H1 (cell line): Measurements from ENCODE around the gene SIT1. TPM values are rescaled to one million over a fixed set of nuclear protein-coding genes. Genes with fewer than 3 reads are reported as not detected.

ENCODE experiments used
- CTCF ChIA-PET: fragments of 300-600 bp; sonication (Branson Sonifier 250); formaldehyde crosslinking; loops from one replicate; lab custom pipeline; 2021; ENCODE audit not compliant: partially characterized antibody; lab: Charles Lee
- POLR2A ChIA-PET: fragments of 300-600 bp; sonication (Branson Sonifier 250); formaldehyde crosslinking; loops from one replicate; lab custom pipeline; 2021; ENCODE audit warnings: inconsistent platforms; ENCODE audit not compliant: partially characterized antibody; lab: Charles Lee
- DNase-seq, 2 experiments: peaks; one replicate each; pipeline versions ENCODE4 v3.0.0 to v3.0.0-alpha.2; 2010 to 2022; ENCODE audit warnings: low spot score in 2 of 2, low read depth in 1 of 2, mixed read lengths in 1 of 2
- FAIRE-seq: peaks from 2 replicates; lab custom pipeline; 2011; peaks lifted over from hg19 to GRCh38; lab: Jason Lieb, UNC
- H2AFZ ChIP-seq: 2 replicates; pipeline ENCODE4 v1.8.1; 2012; ENCODE audit warnings: low read length, inconsistent platforms
- H2AK5ac ChIP-seq: 2 replicates; pipeline ENCODE4 v1.6.1; 2013; ENCODE audit warnings: low read depth, low read length
- H2BK120ac ChIP-seq: replicated peaks from 2 replicates; pipeline ENCODE3; 2013; ENCODE audit warnings: low read depth, low read length, inconsistent platforms
- H2BK12ac ChIP-seq: 2 replicates; pipeline ENCODE4 v1.6.1; 2013; ENCODE audit warnings: low read depth, low read length
- H2BK15ac ChIP-seq: 2 replicates; pipeline ENCODE4 v1.6.1; 2013; ENCODE audit warnings: low read length
- H2BK20ac ChIP-seq: 2 replicates; pipeline ENCODE4 v1.6.1; 2013; ENCODE audit warnings: low read length
- H2BK5ac ChIP-seq: 2 replicates; pipeline ENCODE4 v1.6.1; 2013; ENCODE audit warnings: low read depth, low read length
- H3K14ac ChIP-seq: 2 replicates; pipeline ENCODE4 v1.6.1; 2013; ENCODE audit warnings: inconsistent platforms; ENCODE audit not compliant: insufficient read length
- H3K18ac ChIP-seq: 2 replicates; pipeline ENCODE4 v1.6.1; 2013; ENCODE audit warnings: low read length; ENCODE audit errors: extremely low read depth
- H3K23ac ChIP-seq: 2 replicates; pipeline ENCODE4 v1.6.1; 2013; ENCODE audit warnings: inconsistent platforms; ENCODE audit not compliant: insufficient read length
- H3K23me2 ChIP-seq: 2 replicates; pipeline ENCODE4 v1.6.1; 2013; ENCODE audit warnings: low read depth, low read length
- H3K27ac ChIP-seq: 2 replicates; pipeline ENCODE4 v1.6.1; 2011; ENCODE audit warnings: low read depth, low read length, inconsistent platforms
- H3K27me3 ChIP-seq, 4 experiments: replicated peaks in 1 of 4; 1 replicate in 1 of 4; 2 replicates in 3 of 4; pipeline versions ENCODE4 v1.6.1 to v1.8.1; 2011 to 2013; ENCODE audit warnings: low read length in 3 of 4, mild to moderate bottlenecking in 3 of 4, inconsistent platforms in 2 of 4, mixed read lengths in 2 of 4, moderate library complexity in 1 of 4; ENCODE audit not compliant: control insufficient read depth in 3 of 4, insufficient read depth in 3 of 4; ENCODE audit errors: extremely low read depth in 1 of 4
- H3K36me3 ChIP-seq, 4 experiments: 2 replicates each; pipeline versions ENCODE4 v1.6.1 to v1.8.1; 2011 to 2013; ENCODE audit warnings: mild to moderate bottlenecking in 4 of 4, low read length in 3 of 4, moderate library complexity in 2 of 4, control low read depth in 1 of 4, inconsistent platforms in 1 of 4; ENCODE audit not compliant: insufficient read depth in 4 of 4, control insufficient read depth in 2 of 4
- H3K4ac ChIP-seq: replicated peaks from 2 replicates; pipeline ENCODE3; 2013; ENCODE audit warnings: low read length, low read depth, mixed read lengths, inconsistent platforms; ENCODE audit not compliant: insufficient read length
- H3K4me1 ChIP-seq, 4 experiments: replicated peaks in 1 of 4; 1 replicate in 1 of 4; 2 replicates in 3 of 4; pipeline versions ENCODE4 v1.6.1 to v1.8.1; 2011 to 2013; ENCODE audit warnings: low read length in 3 of 4, inconsistent platforms in 2 of 4, mixed read lengths in 1 of 4; ENCODE audit not compliant: insufficient read depth in 4 of 4, control insufficient read depth in 3 of 4
- H3K4me2 ChIP-seq, 2 experiments: 2 replicates each; pipeline versions ENCODE4 v1.6.1 to v1.8.1; 2011 to 2013; ENCODE audit warnings: low read depth in 2 of 2, low read length in 2 of 2, control low read depth in 1 of 2, inconsistent platforms in 1 of 2, mild to moderate bottlenecking in 1 of 2; ENCODE audit not compliant: insufficient read depth in 1 of 2
- H3K4me3 ChIP-seq, 4 experiments: fragments of 200-600, 300-600 bp in 1 of 4; sonication (generic), shearing (Covaris generic), sonication (Bioruptor Twin) in 1 of 4; 2 replicates each; pipeline versions ENCODE4 v1.5.1 to v1.8.1; 2011 to 2016; ENCODE audit warnings: low read length in 4 of 4, low read depth in 3 of 4, control low read depth in 2 of 4, inconsistent platforms in 2 of 4, mild to moderate bottlenecking in 2 of 4, mixed read lengths in 1 of 4, moderate library complexity in 1 of 4; ENCODE audit not compliant: insufficient read depth in 2 of 4; ENCODE audit errors: extremely low read depth in 1 of 4
- H3K56ac ChIP-seq: replicated peaks from 2 replicates; pipeline ENCODE3; 2013; ENCODE audit warnings: low read depth, mild to moderate bottlenecking, mixed read lengths, low read length, inconsistent platforms; ENCODE audit not compliant: insufficient read length
- H3K79me1 ChIP-seq: 2 replicates; pipeline ENCODE4 v1.6.1; 2013; ENCODE audit warnings: low read depth, low read length, control low read depth
- H3K79me2 ChIP-seq, 2 experiments: 2 replicates each; pipeline versions ENCODE4 v1.6.1 to v1.8.1; 2012 to 2013; ENCODE audit warnings: low read length in 2 of 2, mild to moderate bottlenecking in 2 of 2, inconsistent platforms in 1 of 2; ENCODE audit not compliant: insufficient read depth in 2 of 2, control insufficient read depth in 1 of 2
- H3K9ac ChIP-seq, 4 experiments: replicated peaks in 1 of 4; 1 replicate in 1 of 4; 2 replicates in 3 of 4; pipeline versions ENCODE4 v1.6.1 to v1.8.1; 2011 to 2013; ENCODE audit warnings: low read depth in 3 of 4, low read length in 3 of 4, control low read depth in 2 of 4, mild to moderate bottlenecking in 2 of 4, moderate library complexity in 2 of 4, inconsistent platforms in 1 of 4; ENCODE audit errors: extremely low read depth in 1 of 4
- H3K9me3 ChIP-seq, 2 experiments: 2 replicates each; pipeline versions ENCODE4 v1.6.1 to v1.8.1; 2012 to 2013; ENCODE audit warnings: mild to moderate bottlenecking in 2 of 2, moderate library complexity in 2 of 2, control low read depth in 1 of 2, inconsistent platforms in 1 of 2, low read depth in 1 of 2, low read length in 1 of 2, mixed read lengths in 1 of 2; ENCODE audit not compliant: insufficient read depth in 2 of 2
- H4K20me1 ChIP-seq, 2 experiments: replicated peaks in 1 of 2; 2 replicates each; pipeline versions ENCODE3 to v1.8.1; 2011 to 2013; ENCODE audit warnings: inconsistent platforms in 2 of 2, low read length in 2 of 2, mild to moderate bottlenecking in 1 of 2; ENCODE audit not compliant: insufficient read depth in 2 of 2, control insufficient read depth in 1 of 2
- H4K5ac ChIP-seq: 2 replicates; pipeline ENCODE4 v1.6.1; 2013; ENCODE audit warnings: low read length, low read depth, mixed read lengths, inconsistent platforms; ENCODE audit not compliant: insufficient read length
- H4K8ac ChIP-seq: 2 replicates; pipeline ENCODE4 v1.8.0; 2013; ENCODE audit warnings: mild to moderate bottlenecking, moderate library complexity, low read length, inconsistent platforms; ENCODE audit not compliant: insufficient read depth; ENCODE audit errors: extremely low read depth
- H4K91ac ChIP-seq: replicated peaks from 2 replicates; pipeline ENCODE3; 2013; ENCODE audit warnings: low read length, mixed read lengths, inconsistent platforms; ENCODE audit not compliant: insufficient read length
- HDAC6 ChIP-seq: IDR thresholded peaks from one replicate; pipeline ENCODE4 v1.7.1; 2012; ENCODE audit warnings: low read depth, mild to moderate bottlenecking, inconsistent platforms, low read length, moderate library complexity
- MAFK ChIP-seq: IDR thresholded peaks from 2 replicates; pipeline ENCODE4 v1.6.1; 2012; ENCODE audit warnings: low read depth, mild to moderate bottlenecking, improper control_type of control experiment, low read length
- RFX5 ChIP-seq: IDR thresholded peaks from 2 replicates; pipeline ENCODE4 v1.6.1; 2011; ENCODE audit warnings: low read depth, low read length, improper control_type of control experiment, borderline replicate concordance
- RNF2 ChIP-seq: fragments of 200-900, 300-1000 bp; sonication (generic); IDR thresholded peaks from 2 replicates; pipeline ENCODE4 v1.7.1; 2016; ENCODE audit warnings: borderline replicate concordance, low read depth, mild to moderate bottlenecking, antibody characterized with exemption, low read length; ENCODE audit not compliant: poor library complexity, severe bottlenecking; ENCODE audit errors: missing control alignments
- SUZ12 ChIP-seq: fragments of 200-600 bp; sonication (generic); IDR thresholded peaks from 2 replicates; pipeline ENCODE4 v1.6.1; 2012; ENCODE audit warnings: mild to moderate bottlenecking, inconsistent platforms, low read length, moderate library complexity, mixed read lengths
- TCF12 ChIP-seq: IDR thresholded peaks from 2 replicates; pipeline ENCODE4 v1.6.1; 2011; ENCODE audit warnings: low read depth, mild to moderate bottlenecking, low read length
- WGBS, 2 experiments: shearing (Covaris generic) in 1 of 2; methylation state at CpG; one replicate each; pipeline versions ENCODE4 v1.1.6 to v1.1.7; 2013 to 2015; ENCODE audit warnings: low lambda C conversion rate in 2 of 2, mixed read lengths in 2 of 2, inconsistent platforms in 1 of 2, low coverage in 1 of 2, missing lambda C conversion rate in 1 of 2; ENCODE audit not compliant: insufficient replicate concordance in 2 of 2, insufficient coverage in 1 of 2, insufficient read length in 1 of 2; ENCODE audit errors: extremely low coverage in 1 of 2, missing lambda C conversion rate in 1 of 2; 5-methylcytosine and 5-hydroxymethylcytosine counted together
- polyA plus RNA-seq, 7 experiments: library from polyadenylated mRNA; depleted of rRNA in 3 of 7; stranded (reverse) in 5 of 7; unstranded in 2 of 7; fragments of >200 nt in 5 of 7; fragments of 200-250 nt in 2 of 7; gene quantifications; 1 replicate in 5 of 7; 2 replicates in 1 of 7; 4 replicates in 1 of 7; pipeline versions ENCODE4 v1.2.1 to v1.2.3, GENCODE V29; 2011 to 2013; ENCODE audit warnings: missing spikeins in 2 of 7, mixed read lengths in 2 of 7
- total RNA-seq: library from RNA; stranded (reverse); fragmentation: NEBNext Ultra II Directional; extraction: Animal tissue kit (Norgen Biotek cat#: 25700); gene quantifications from 2 replicates; pipeline ENCODE4 v1.2.1, GENCODE V29; 2021

SIT1 gene
- total and polyA plus RNA-seq, 2 of the 8 experiments (the other 6 are each of a cell fraction or from before 2014, with no cell fraction given) = 8.2 to 12.8 TPM

GRCh38 chr9:35612843-35613242 lies 37.9 kb downstream of the SIT1 start:
- H3K79me2 ChIP-seq = no peaks in the 10 kb centered on the region
- peaks cover 0 to 3% of the 10 kb centered on the region in 2 experiments for H4K20me1 ChIP-seq
- peaks cover 9% of the 10 kb centered on the region for H3K23me2 ChIP-seq
- no peak overlapping the region for H4K91ac ChIP-seq
- no peak overlapping the region for H2BK20ac ChIP-seq
- no peak overlapping the region for H4K8ac ChIP-seq
- no peak overlapping the region for H3K56ac ChIP-seq
- TF ChIP-seq TCF12 = no peak
- no peak for TF ChIP-seq RFX5
- TF ChIP-seq MAFK = no peak
- TF ChIP-seq SUZ12 = no peak
- TF ChIP-seq HDAC6 = no peak
- no peak for TF ChIP-seq RNF2
- no peak overlapping the region for H3K27ac ChIP-seq
- DNase-seq (no peak), FAIRE-seq (no peak)
- no peak overlapping the region for H3K14ac ChIP-seq
- peaks cover 0 to 13% (median 9%) of the 10 kb centered on the region in 4 experiments; a peak in 4 of 7 replicates for H3K27me3 ChIP-seq
- peaks cover 0 to 9% (median 5%) of the 10 kb centered on the region in 4 experiments; a peak in 4 of 7 replicates for H3K4me1 ChIP-seq
- H3K9me3 ChIP-seq = no peaks in the 10 kb centered on the region
- H2BK5ac ChIP-seq = no peak overlapping the region
- no peak overlapping the region for H3K4me2 ChIP-seq
- no peak overlapping the region for H2BK15ac ChIP-seq
- no peaks in the 10 kb centered on the region for H3K79me1 ChIP-seq
- H2BK120ac ChIP-seq = no peak overlapping the region
- no peak overlapping the region for H3K18ac ChIP-seq
- peaks cover 3 to 12% (median 9%) of the 10 kb centered on the region in 4 experiments; a peak in 5 of 8 replicates for H3K36me3 ChIP-seq
- H2AFZ ChIP-seq = no peak overlapping the region
- no peak overlapping the region for H2AK5ac ChIP-seq
- ChIA-PET CTCF (interaction anchor here (0.6 to 6.1 kb wide), 14 partner anchors 9 to 436 kb away, joined by 3 to 47 read pairs (median 7); partner anchors contain the start of genes ARHGEF39, CCDC107, CREB3 and RMRP), POLR2A (interaction anchor here (1.5 kb wide), 1 partner anchor 8 kb away, joined by 4 read pairs; no protein-coding TSS in a partner anchor)
- H4K5ac ChIP-seq = no peak overlapping the region
- H2BK12ac ChIP-seq = no peak overlapping the region
- WGBS, 2 experiments = 89% methylated on average over 2 of the region's 2 CpGs; no CpG with 5 or more reads in 1 of the 2 experiments
- H3K4ac ChIP-seq = no peak overlapping the region
- H3K4me3 ChIP-seq = no peak overlapping the region
- H3K9ac ChIP-seq = no peak overlapping the region
- H3K23ac ChIP-seq = no peak overlapping the region
